IPS-18c (cell line): Measurements from ENCODE around the gene NACC2.
A peak's percentile ranks its signal among the peaks of the same experiment; 100 is the strongest.

Source experiments
- H3K4me3 ChIP-seq: 2 replicates; pipeline ENCODE4 v1.7.0; 2013; ENCODE audit warnings: low read depth, mild to moderate bottlenecking, low read length, moderate library complexity; ENCODE audit not compliant: insufficient read depth
- H3K9me3 ChIP-seq: one replicate; pipeline ENCODE4 v1.6.1; 2013; ENCODE audit warnings: mild to moderate bottlenecking, low read length, moderate library complexity; ENCODE audit not compliant: control insufficient read depth, insufficient read depth

NACC2 gene

DNA sequence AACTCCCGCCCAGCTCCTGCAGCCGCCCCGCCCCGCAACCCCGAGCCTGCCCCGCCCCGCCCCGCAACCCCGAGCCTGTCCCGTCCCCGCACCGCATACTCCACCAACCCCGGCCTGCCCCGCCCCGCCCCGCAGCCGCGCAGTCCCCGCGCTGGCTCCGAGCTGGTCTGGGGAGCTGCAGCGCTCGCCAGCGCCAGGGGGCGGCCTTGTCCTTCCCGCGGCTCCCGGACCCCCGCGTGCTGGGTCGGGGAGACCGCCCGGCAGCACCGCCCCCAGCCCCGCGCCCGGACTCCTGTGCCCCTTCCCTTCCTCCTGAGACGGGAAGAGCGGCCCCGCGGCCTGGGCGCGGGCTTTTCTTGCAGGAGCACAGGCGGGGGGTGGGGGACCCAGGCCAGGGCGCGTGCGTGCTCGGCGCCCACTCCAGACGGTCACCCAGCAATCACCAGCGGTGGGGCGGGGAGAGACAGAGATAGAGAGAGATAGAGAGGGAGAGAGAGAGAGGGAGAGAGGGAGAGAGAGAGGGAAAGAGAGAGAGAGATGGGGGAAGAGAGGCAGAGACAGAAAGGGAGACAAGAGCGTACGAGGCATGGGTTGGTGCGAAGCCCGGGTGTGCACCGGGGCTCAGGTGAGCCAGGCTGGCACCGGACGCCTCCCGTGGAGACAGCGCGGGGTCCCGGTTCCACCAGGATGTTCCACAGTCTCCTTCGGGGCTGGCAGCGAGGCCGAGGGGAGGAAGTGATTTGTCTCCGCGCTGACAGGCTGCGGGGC, 38.3 kb upstream of the NACC2 start:
- H3K4me3 ChIP-seq: peak overlapping the region; percentile 38; the same call in 1 of the 2 replicates
- no peaks in the 10 kb centered on the region for H3K9me3 ChIP-seq

GRCh38 chr9:136132512-136133050, 37.5 kb upstream of the NACC2 start:
- Histone ChIP-seq H3K4me3 (peak overlapping the region; percentile 40), H3K9me3 (no peaks in the 10 kb centered on the region)

DNA sequence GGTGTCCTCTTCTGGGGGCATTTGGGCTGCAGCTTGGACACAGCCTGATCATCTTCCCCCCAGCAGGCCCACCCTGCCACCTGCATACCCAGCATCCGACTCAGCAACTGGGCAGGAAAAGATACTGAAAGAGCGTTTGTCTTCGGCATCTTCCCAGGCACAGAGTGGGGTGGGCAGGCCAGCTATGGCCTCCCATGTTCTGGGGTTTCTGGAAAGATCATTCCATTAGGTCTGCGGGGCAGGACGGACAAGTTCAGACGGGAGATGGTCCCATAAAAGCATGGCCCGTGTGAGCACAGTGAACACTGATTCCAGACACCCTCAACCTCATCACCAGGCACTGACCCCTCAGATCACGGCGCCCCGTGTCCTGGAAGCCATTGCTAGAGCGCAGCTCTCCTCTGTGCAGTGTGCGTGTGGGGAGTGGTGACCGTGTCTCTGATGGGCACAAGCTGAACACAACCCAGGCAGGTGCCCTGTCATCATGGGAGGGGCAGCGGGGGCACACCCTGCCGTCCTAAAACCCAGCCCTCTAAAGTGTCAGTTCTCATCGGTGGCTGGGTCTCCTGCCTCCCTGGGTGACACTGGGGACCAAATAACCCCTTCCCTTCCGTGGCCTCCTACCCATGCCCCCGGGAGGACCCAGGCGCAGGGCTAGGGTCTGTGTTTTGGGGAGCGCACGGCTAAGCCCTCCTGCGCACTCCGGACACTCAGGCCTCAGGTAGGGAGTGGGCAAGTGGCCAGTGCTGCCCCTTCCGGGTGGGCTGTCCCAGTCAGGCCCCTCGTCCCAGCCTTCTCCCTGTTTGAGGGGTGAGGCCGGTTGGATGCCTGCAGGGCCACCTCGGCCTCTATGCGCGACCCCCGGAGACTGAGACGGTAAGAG, 36.8 kb upstream of the NACC2 start:
- peak overlapping the region; percentile 40; the same call in 1 of the 2 replicates for H3K4me3 ChIP-seq
- H3K9me3 ChIP-seq: no peaks in the 10 kb centered on the region

DNA sequence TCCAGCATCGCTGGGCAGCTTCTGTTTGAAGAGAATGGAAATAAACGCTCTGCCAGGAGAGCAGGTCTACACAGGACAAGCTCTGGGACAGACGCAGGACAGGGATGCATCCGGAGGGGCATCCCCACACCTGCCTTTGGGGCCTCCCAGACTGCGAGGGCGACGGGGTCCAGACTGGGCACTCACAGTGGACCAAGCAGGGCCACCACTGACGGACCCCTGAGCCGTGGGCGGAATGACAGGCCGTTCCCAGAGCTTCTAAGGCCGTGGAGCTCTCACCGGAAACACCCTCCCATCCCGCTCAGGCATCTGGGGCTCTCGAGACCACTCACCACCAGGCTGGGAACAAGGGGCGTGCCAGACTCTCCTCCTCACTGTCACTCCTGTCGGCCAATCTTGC, 34.1 kb upstream of the NACC2 start:
- no peaks in the 10 kb centered on the region for H3K9me3 ChIP-seq

GRCh38 chr9:136128436-136128835, 33.3 kb upstream of the NACC2 start:
- no peak overlapping the region for H3K4me3 ChIP-seq
- no peaks in the 10 kb centered on the region for H3K9me3 ChIP-seq

More for the DNA sequence above, 34.1 kb upstream of the NACC2 start:
- no peak overlapping the region for H3K4me3 ChIP-seq

DNA sequence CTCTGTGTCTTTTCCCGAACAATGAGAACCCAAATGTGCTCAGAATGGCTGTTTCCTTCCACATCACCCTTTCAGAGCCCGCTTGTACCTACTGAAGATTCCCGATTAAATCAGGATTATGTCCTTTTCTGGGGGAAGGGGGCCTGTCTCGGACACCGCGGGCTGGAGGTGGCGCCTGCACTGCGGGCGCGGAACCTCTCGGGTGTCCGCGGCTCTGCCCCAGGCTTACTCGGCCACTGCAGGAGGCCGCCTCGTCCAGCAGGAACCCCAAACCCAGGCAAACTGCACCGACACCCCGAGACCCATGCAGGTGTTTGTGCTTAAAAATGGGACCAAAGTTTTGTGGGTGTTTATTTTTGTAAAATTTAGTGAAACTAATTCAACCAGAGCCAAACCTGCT, 32.2 kb upstream of the NACC2 start:
- no peaks in the 10 kb centered on the region for H3K9me3 ChIP-seq

DNA sequence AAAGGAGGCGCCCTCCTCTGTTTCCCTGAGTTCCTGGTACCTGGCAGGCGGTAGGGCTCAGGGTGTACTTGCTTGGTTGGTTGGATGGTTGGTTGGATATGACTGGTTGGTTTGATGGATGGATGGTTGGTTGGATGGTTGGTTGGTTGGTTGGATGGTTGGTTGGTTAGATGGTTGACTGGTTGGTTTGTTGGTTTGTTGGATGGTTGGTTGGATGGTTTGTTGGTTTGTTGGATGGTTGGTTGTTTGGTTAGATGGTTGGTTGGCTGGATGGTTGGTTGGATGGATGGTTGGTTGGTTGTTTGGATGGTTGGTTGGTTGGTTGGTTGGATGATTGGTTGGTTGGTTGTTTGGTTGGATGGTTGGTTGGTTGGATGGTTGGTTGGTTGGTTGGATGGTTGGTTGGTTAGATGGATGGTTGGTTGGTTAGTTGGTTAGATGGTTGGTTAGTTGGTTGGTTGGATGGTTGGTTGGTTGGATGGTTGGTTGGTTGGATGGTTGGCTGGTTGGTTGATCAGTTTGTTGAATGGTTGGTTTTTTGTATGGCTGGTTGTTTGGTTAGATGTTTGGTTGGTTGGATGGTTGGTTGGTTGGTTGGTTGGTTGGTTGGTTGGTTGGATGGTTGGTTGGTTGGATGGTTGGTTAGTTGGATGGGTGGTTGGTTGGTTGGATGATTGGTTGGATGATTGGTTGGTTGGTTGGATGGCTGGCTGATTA, 30.0 kb upstream of the NACC2 start:
- H3K9me3 ChIP-seq: no peaks in the 10 kb centered on the region

More for the DNA sequence above, 32.2 kb upstream of the NACC2 start:
- H3K4me3 ChIP-seq: no peak overlapping the region

DNA sequence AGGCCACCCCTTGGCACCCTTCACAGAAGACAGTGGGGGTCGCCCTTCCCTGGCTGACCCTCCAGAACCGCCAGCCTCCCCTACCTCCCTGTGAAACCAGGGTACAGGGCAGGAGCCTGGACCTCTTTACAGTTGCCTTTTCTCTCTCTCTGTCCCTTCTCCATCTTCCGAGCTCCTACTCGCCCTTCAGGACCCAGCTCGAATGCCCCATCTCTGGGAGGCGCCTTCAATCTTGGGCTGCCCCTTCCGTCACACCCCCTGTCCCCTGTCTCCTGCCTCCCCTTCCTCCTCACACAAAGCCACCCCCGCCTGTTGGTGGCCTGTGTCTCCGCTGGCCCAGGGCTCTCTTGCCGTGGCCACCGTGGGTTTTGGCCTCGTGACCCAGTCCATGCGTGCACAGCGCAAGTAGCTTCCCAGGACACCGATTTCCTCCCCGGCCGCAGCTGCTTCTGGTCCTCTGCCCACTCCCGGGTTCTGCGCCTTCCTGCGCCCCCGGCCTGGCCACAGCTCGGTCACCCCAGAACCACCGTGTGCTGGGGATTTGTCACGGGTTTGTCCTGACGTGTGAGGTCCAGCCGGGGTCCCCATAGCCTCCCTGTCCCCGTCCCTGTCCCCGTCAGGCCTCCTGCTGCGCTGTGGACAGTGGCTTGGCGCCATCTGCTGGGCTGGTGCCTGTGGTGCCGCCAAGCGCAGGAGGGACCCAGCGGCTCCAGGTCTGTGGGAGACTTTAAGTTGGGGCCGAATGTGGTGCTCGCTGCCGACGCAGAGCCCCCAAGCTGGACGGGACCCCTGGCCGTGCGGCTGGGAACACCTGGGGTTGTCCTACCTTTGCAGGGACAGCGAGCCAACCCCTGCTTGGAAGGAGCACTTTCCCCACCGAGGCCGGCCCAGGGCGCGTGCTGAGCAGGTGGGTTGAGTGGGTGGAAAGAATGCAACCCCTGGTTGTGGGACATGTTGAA, 27.6 kb upstream of the NACC2 start:
- no peak overlapping the region for H3K4me3 ChIP-seq
- no peaks in the 10 kb centered on the region for H3K9me3 ChIP-seq

More for the DNA sequence above, 30.0 kb upstream of the NACC2 start:
- no peak overlapping the region for H3K4me3 ChIP-seq

GRCh38 chr9:136121801-136122200, 26.7 kb upstream of the NACC2 start:
- no peak overlapping the region for H3K4me3 ChIP-seq

GRCh38 chr9:136120438-136120844, 25.4 kb upstream of the NACC2 start:
- no peaks in the 10 kb centered on the region for H3K9me3 ChIP-seq
- no peak overlapping the region for H3K4me3 ChIP-seq

More at GRCh38 chr9:136121801-136122200, 26.7 kb upstream of the NACC2 start:
- H3K9me3 ChIP-seq: no peaks in the 10 kb centered on the region

DNA sequence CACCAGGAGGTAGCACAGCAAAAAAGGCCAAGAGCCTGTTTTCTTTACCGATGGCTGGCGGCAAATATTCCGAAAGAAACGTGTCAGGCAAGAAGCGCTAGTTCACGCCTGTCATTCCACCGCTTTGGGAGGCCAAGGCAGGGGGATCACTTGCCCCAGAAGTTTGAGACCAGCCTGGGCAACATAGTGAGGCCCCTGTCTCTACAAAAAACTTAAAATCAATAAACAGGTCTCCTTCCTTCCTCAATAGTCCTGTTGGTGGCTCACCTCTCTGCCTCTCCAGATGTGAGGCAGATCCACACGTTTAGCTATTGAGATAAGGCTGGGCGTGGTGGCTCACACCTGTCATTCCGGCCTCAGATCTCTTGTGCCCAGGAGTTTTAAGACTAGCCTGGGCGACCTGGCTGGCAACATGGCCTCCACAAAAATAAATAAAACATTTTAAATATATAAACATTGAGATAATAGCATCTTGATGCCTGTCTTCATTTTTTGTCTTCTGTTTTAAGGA, 24.8 kb upstream of the NACC2 start:
- Histone ChIP-seq H3K4me3 (peak overlapping the region; percentile 77), H3K9me3 (no peaks in the 10 kb centered on the region)

GRCh38 chr9:136119061-136119882, 24.2 kb upstream of the NACC2 start:
- peak overlapping the region; percentile 77 for H3K4me3 ChIP-seq
- H3K9me3 ChIP-seq: no peaks in the 10 kb centered on the region

GRCh38 chr9:136118320-136119060, 23.4 kb upstream of the NACC2 start, which contains the start of gene TMEM250:
Gene TMEM250, minus strand, starts transcription at chr9:136118875. Its CDS starts 1,975 bp downstream, at chr9:136116900.
- no peaks in the 10 kb centered on the region for H3K9me3 ChIP-seq
- H3K4me3 ChIP-seq: peak within 1 kb of the TSS; percentile 77

DNA sequence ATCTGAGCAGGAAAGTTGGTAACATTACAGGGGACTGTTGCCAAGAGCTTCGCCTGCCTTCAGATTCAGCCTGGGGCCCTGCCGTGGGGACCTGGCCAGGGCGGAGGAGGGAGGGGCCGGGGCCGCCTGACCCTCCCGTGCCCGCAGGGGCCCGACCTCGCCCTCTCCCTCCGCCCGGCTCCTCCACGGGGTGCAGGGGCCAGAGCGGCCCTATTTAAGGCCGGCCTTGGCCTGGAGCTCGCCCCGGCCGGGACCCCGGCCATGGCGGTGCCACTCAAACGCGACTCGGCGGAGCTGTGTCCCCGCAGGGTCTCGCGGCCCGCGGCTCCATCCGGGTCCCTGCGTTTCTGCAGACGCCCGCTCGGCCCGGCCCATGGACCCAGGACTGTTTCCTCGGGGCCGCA, 22.8 kb upstream of the NACC2 start:
- H3K4me3 ChIP-seq: peak overlapping the region; percentile 77
- H3K9me3 ChIP-seq: no peaks in the 10 kb centered on the region
